ENCODE measurements around the gene SIPA1L3.

- no peak for TF ChIP-seq CTCF (IDR thresholded peaks at IDR 0.05)
- no peak for TF ChIP-seq POLR2A (IDR thresholded peaks at IDR 0.05)
Observed at GRCh38 chr19:38213469-38213868, 306.5 kb downstream of the SIPA1L3 start.

Data from adrenal gland (tissue), 5 donors.